HG03196 (cell line): ENCODE measurements around the gene FAM174B.

Experiments used
- ATAC-seq: cut with Tn5 transposase; IDR thresholded peaks from one replicate; pipeline ENCODE4 v1.9.1; 2021; ENCODE audit not compliant: unreplicated experiment

FAM174B gene

DNA sequence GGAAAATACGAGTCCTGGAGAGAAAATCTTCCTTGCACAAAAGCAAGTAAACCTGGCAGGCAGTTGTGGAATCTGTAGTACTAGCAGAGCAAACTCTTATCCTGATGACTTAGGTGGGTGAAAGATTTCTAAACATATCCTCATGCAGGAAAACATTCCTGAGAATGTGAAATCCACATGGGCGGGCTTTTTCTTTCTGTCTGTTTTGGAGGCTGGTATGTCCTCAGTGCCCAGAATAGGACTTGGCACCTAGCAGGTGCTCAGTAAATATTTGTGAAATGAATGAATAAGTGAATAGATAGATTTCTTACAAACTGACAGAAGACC lies 53.3 kb downstream of the FAM174B start:
- ATAC-seq = no peak

DNA sequence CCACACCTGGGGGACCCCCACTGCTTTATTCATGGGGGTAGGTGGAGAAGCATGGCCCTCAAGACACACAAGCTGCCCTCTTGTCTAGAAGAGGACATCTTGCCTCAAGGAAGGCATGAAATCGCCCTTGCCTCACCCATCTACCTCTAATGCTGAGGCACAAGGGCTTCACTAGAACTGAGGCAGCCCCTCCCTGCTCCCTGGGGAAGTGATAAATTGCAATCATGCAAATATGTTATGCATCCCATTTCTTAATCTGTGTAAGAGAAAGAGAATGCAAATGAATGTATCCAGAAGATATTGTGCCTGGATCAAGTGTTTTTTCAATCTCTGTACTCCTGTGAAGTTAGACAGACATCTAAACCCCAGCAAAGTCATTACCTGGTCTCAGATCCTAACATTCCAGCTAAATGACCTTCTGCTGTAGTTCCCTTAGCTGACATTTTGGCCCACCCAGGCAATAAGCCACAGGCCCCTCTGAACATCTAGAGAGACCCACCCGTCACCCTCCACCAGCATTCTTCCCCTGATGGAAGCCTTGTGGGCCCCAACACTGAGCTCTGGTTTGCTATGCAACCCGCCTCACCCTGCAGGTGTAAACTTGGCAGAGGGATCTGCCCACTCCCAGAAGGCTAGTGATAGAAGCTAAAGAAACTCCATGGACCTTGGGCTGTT lies 53.8 kb downstream of the FAM174B start:
- no peak for ATAC-seq

DNA sequence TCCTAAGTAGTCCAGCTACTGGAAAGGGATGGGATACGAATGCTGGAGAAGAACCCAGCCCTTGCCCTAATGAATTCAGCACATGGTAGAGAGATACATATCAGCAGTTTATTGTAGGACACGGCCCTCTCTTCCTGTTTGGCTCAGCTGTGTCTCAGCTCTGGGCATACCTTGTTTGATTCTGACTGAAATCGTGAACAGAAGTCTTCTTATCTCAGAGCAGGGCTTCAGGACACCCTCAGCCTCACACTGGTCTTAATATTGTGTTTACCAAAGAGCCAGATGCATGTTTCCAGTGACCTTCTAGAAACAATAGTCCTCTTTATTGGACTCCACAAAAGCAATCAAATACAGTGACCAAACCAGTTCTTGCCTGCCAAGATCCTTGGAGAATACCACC lies 54.7 kb downstream of the FAM174B start:
- ATAC-seq = no peak

DNA sequence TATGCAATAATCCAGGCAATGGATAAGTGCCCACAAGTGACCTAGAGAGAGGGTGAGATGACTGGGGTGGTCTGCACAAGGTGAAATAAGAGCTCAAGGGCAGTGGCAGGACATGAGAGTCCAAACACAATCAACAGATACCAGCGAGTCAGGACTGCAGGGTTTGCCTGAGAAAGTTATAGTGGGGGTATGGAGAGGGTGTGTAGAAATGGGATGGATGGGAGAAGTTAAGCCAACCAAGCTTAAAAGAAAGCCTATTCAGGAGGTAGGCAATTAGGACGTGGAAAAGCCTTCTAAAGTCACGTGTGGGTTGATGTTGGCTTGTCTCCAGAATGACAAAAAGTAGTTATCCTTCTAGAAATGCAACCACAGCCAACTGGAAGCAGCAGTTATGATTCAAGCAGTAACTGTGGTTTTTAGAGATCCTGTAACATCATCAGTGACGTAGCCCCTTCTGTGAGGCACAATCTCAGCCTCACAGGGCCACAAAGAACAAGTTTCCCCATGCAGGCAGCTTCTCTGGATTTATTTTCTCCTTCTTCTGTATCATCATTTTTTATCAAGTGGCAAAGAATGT lies 56.1 kb downstream of the FAM174B start:
- no peak for ATAC-seq

DNA sequence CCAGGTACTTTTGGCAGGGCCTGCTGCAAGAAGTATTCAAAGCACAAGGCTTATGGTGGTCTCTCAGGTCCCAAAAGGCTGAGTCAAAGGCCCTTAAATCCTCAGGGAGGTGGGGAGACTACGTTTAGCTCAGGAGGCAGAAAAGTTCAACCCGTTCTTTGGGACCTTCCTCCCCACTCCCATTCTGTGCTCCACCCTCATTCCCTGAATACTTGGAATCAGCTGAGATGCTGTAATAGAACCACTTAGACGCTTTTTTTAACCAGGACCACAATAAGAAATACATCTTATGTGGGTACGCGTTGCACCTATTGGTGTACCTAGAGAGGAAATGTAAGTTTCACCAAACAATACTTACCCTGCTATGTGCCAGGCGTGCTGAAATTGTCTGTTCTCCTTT lies 58.0 kb downstream of the FAM174B start:
- no peak for ATAC-seq

DNA sequence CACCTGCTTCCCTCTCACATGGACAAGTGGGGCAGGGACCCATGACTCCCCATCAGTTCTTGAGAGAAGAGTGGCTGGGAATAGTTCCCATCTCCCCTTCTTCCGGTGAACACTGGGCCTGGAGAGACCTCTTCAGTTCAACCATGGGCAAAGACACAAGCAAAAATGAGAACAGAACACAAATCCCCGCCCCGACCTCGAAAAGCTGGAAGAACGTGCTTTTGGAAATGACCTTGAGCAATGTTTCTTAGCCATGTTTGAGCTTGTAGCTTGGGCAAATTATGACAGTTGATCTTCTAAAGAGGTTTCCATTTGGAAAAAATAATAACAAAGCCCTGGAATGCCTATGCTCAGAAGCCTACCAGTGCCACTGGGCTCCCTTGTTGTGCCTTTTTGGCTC lies 59.0 kb downstream of the FAM174B start:
- ATAC-seq = no peak

DNA sequence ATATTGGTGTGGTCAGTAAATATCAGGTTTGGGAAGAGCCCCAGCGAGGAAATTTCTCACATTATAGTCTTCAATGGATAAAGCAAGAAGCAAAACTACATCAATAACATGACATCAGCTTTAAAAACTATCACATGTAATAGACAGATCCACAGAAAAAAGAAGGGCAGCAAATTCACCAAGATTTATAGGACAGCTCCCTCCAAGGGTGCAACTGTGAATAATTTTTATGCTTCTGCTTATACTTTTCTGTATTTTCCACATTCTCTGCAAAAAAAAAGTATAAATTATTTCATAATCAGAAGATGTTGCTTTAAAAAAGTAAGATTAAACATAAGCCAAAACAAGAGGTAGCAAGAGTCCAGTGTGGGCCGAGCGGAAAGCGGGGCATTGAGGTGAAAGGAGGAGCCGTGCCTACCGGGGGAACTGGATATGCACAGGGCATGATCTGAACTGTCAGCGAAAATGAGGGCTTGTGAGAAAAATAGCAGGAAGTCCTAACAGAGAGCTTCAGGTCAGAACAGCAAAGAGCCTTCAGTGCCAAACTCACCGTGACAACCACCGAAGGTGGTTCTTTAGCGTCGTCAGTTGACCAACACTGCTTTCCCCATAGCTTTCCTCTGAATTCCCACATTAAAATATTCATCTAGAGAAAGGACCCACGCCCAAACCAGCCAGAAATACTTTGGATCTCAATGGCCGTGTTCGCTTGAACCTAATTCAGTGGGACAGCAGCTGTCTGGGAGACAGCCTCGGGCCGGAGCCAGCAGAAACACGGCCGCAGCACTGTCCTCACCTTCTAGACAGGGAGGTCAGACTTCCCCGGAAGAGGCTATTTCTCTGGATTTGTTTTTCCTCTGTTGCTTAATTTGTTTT lies 59.8 kb downstream of the FAM174B start:
- ATAC-seq = no peak

DNA sequence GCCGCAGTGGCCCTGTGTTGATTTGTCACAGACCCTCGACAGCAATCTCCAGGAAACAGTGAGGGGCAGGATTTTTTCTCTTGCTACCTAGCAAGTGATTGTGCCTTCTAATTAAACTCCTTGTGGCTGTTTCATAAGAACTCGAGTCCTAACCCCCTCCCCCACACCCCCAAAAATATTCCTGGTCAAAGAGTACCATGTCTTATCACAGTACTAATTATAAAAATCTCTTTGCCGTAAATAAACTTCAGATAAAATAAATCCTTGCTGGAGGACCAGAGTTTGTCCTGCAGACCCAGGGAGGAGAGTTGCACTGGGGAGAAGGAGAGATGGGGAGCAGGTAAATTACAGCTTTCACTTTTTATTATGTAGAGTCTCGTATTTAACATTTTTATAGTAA lies 64.3 kb downstream of the FAM174B start:
- ATAC-seq = no peak

DNA sequence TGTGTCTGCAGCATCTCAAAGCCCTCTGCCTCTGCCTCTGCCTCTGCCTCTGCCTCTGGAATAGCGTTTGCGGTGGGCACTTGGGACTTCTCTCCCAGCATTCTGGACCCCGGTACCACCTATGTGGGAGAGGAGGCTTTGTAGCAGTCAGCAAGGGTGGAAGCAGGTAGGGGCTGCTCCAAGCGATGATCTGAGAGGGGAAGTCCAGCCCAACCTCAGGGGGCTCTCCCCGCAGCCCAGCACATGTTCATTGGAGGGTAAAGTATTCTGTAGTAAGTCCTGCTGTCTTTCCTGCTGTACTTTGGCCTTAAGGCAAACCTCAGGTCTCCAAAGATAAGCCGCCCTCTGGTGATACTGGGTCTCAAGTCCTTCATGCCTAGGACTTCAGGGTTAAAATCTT lies 68.6 kb downstream of the FAM174B start:
- ATAC-seq = no peak

DNA sequence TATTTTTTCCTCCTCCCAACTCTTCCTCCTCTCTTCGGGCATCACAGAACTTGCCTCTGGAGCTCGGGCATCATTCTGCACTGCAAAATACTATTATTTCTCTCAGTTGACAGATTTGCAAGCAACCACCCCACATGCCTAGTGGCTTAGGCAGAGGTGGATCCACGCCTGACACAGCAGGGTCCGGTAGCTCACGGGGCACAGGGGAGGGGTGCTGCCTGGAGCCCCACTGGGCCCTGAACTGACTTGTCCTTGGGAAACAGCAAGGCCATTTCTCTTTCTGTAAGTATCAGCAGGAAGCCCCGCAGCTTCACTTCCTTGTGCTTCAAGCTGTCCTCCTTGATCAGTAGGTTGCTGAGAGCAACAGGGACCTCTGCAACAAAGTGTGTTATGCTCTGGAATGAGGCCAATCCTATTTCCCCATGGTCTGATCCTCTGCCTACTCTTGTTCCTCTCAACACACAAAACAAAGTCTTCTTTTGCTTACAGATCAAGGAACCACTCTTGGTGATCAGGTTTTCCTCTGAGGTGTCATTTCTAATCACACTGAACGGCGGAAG lies 69.1 kb downstream of the FAM174B start:
- ATAC-seq = no peak

DNA sequence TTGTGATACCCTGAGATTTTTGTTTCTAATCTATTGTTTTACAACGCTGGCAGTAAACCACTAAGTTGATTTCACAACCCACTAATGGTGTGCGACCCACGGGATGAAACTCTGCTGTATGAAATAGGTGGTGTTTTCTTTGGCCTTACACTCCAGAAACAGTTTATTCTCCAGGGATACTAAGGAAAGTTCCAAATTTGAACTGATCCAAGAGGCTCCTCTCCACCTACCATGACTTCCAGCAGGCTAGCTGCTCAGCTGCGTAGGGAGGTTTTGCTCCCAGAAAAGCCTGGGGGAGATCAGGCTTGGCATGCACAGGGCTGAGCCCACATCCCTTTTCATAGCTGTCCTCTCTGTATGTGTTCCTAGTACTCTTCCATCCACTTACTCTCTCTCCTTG lies 71.5 kb downstream of the FAM174B start:
- no peak for ATAC-seq

DNA sequence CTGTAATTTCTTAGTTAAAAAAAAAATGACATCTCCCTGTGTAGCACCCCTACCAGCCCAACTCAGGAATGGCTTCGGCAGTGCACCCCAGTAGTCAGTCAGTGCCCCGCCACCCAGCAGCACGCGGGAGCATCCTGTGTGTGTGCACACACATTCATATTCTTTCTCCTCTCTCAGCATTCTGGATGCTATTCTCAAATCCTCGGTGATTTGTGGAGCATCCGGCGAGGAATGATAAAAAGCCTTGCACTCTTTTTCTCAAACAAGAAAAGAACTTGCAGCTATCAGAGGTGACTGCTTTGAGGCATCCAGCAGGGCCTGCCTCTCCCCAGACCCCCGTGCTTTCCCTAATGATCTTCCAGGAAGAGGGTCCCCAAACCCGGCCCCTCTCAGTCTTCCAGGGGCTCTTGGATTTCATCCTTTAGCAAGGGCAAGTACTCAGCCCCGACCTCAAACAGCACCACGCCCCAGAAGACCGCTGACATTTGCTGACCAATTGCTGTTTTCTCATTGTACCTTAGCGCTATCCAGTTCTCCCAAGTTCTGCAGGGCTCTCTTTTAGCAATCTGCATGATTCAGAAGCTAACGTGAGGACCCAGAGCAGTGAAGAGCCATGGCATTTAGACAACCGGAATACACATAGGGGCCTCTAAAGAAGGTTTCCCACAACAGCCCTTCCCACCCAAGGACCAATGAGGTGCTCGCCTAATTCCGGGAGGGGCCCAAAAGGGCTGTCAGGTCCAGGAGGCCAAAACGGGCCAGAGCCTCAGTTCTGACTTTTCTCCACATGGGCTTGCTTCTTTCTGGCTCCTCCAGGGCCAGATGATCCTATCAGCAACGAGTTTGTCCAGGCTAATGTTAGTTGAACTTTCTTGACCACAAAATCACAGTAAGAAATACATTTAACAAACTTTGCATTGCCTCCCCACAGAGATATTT lies 72.2 kb downstream of the FAM174B start:
- no peak for ATAC-seq

DNA sequence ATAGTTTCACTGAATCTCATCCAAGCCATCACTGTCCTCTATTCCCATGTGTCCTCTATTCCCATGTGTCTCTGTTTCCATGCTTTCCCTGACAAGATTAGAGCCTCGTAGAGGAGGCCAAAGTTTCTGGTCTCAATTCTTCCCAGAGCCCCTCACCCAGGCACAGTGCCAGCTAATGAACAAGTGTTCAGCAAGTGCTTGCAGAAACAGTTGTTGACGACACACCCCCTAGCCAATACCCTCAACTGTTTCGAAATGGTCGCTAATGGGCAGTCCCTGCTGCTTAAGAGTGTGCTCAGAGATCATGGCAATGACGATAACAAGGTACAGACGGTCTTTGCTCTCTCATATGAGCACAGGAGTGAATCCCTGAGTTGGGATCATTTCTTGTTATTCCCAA lies 73.4 kb downstream of the FAM174B start:
- ATAC-seq = no peak

DNA sequence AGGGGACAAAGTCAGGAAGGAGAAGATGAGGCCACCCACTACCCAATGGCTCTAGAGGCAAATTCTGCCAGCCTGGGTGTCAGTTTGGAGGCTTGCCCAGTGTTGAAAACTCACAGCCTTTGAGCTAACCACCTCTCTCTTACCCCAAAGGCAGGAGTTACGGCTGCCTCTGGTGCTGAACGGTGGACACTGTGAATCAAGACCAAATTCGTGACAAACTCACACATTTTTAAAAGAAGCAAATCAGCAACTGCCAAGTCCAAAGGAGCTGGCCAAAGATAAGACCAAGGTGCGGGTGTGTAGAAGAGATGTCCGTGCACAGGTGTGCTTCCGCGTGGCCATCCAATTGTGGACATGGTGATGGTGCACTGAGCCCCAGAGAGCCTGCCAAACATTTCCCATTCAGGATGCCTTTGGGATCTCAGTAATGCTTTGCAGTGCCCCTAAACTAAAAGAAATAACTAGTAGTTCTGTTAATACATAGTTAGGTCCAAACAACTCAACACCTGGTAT lies 74.6 kb downstream of the FAM174B start:
- no peak for ATAC-seq

DNA sequence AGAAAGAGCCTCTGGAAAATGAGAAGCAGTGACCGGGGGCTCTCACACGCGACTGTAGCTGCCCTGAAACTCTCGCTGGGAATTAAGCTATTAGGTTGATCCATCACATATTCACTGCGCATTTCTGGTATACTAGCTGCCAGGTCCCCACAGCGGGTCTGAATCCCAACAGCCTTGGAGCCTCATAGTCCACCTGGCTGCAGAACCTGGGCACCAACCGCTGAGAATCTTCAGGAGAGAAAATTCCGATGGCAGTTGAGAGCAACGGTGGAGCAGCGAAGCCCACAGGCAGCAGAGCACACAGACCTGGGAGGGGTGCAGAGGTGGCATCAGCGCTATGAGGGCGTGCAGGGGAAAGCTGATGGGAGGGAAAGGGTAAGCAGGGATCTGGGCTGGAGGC lies 75.1 kb downstream of the FAM174B start:
- ATAC-seq = no peak

DNA sequence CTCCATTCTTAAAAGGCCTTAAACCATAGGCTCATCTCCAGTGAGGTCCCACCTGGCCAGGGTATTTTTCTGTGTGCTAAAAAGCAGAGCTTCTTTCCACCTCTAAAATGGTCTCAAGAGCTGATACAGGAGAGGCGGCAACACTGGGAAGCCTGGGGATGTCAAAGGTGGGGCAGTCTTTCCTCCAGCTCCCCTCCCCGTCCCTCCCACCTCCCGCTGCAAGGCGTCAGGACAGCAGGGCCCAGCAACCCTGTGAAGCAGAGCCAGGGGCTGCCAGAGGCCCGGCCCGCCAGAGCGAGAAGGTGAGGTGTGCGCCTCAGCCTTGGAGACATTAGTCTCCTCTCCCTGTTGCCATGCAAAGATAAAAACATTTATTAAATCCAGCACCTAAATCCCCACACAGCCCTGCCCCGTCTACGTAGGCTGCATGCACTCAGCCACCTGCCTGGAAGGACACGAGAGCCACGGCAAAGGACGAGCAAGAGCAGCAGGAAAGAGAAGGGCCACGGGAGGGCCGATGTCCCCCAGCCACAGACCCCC lies 75.6 kb downstream of the FAM174B start:
- no peak for ATAC-seq

DNA sequence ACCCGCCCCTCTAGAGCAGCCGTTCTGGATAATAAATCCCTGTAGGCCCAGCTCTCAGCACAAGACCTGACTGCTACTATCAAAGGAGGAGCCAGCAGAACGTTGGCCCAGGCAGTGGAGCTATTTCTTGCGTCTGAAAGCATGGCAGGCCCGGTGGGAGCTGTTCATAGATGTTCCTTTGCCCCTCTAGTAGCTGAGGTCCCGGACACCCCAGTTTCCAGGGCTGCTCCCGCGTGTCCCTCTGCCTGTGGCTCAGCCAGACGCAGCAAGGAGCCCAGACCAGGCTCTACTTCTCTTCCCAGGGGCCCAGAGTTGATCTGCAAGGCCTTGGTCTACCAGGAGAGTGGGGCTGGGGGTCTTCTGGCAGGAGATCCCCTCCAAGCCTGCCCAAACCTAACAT lies 76.1 kb downstream of the FAM174B start:
- ATAC-seq = no peak

DNA sequence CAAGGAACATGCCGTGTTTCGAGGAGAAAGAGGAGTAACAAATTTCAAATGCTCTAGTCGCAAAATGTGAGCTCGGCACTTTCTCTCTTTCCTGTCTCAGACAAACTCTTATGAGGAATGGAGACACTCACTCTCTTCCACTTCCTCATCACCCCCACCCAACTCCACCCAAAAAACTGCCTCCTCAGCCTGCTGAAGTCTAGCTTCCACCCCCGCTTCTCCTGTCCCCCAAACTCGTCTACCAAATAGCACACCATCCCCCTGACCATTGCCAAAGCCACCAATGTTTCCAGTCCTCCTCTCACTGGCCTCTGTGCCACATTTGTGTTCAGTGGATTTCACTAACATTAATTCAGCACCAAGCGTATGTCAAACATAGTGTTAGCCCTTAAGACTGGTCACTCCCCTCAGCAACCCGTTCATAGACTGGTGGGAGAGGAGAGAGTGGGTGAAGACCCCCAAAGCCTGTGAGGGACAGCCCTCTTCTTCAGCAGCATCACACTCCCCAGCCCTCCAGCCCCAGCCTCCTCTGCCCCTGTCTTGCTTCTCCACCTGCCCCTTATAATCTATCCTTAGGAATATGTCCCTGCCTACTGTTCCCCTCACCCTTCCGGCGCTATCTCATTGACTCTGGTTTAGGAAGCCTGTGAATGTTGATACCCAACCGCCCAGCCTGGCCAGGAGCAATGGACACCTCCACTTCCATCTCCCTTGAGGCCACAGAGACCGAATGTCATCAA lies 77.3 kb downstream of the FAM174B start:
- ATAC-seq = no peak

DNA sequence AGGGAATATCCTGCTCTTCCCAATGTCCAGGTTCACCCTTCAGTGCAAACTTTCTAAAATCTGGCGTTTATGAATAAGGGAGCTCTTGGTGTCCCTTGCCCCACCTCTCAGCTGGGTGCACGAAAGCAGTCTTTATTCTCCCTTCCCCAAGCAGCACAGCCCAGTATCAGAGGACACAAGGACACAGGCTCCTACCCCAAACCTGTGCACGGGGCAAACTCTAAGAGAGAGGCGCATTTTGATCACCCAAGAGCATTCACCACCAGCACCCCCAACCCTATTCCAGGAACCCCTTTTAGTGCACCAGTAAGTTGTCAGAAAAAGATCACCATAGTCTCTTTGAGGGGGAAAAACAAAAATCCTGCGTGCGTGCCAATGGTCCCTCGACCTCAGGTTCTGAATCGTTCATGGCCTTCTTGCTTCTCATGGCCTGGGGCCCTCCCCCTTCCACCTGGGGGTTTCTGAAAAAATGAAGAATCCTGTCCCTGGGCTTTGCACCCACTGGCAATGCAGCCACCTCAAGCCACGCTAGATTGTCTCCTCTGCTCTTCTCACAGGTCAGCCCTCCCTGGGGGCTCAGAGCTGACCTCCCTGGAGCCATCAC lies 78.9 kb downstream of the FAM174B start:
- no peak for ATAC-seq
